Brain pericyte (primary cell): ENCODE data around the gene ALLC.
"Not testable (repeated sequence)": the region's sequence is repeated elsewhere in the genome, so short reads cannot be mapped to it uniquely, and the experiment has no call there.

Source experiments
- DNase-seq: peaks from one replicate; pipeline ENCODE4 v3.0.0-alpha.2; 2012; ENCODE audit warnings: low read depth, low spot score

Gene ALLC

GRCh38 chr2:3657881-3658280, at the start of gene ALLC:
TSS of gene ALLC (plus strand) at chr2:3658200. CDS start at chr2:3671158, 12,958 bp downstream.
- DNase-seq: no peak

- no peak for DNase-seq
These were observed 49.4 kb upstream of the ALLC start for GRCh38 chr2:3608373-3609278.

GRCh38 chr2:3609279-3609673, 48.7 kb upstream of the ALLC start:
- not testable (repeated sequence) for DNase-seq

- no peak for DNase-seq
These were observed 47.6 kb upstream of the ALLC start for GRCh38 chr2:3610415-3610814.

GRCh38 chr2:3610881-3611505, 47.0 kb upstream of the ALLC start:
- DNase-seq: no peak

GRCh38 chr2:3611589-3611988, 46.4 kb upstream of the ALLC start:
- DNase-seq: no peak

GRCh38 chr2:3612639-3613523, 45.1 kb upstream of the ALLC start:
- no peak for DNase-seq

- DNase-seq: no peak
These were observed 44.5 kb upstream of the ALLC start for GRCh38 chr2:3613524-3613905.

GRCh38 chr2:3614743-3615142, 43.3 kb upstream of the ALLC start:
- DNase-seq: not testable (repeated sequence)

- not testable (repeated sequence) for DNase-seq
These were observed 42.3 kb upstream of the ALLC start for GRCh38 chr2:3615541-3616200.

GRCh38 chr2:3616435-3617197, 41.4 kb upstream of the ALLC start:
- not testable (repeated sequence) for DNase-seq

GRCh38 chr2:3617198-3617890, 40.7 kb upstream of the ALLC start:
- no peak for DNase-seq

GRCh38 chr2:3618367-3618766, 39.6 kb upstream of the ALLC start:
- DNase-seq: no peak

GRCh38 chr2:3619033-3619432, 39.0 kb upstream of the ALLC start:
- DNase-seq: no peak

GRCh38 chr2:3619661-3620060, 38.3 kb upstream of the ALLC start:
- DNase-seq: not testable (repeated sequence)

GRCh38 chr2:3620834-3621233, 37.2 kb upstream of the ALLC start:
- DNase-seq: no peak

- DNase-seq: no peak
These were observed 35.0 kb upstream of the ALLC start for GRCh38 chr2:3622967-3623366.

GRCh38 chr2:3624059-3624794, 33.8 kb upstream of the ALLC start:
- no peak for DNase-seq

GRCh38 chr2:3625186-3625585, 32.8 kb upstream of the ALLC start:
- no peak for DNase-seq
